ENCODE data around the gene ATP6V0E1.
A peak's percentile ranks its signal among the peaks of the same experiment; 100 is the strongest.
"Not testable (repeated sequence)": the region's sequence is repeated elsewhere in the genome, so short reads cannot be mapped to it uniquely, and the experiment has no call there.

The ATP6V0E1 gene

GRCh38 chr5:173004447-173004846 is 20.9 kb downstream of the ATP6V0E1 start:
- DNase-seq = no peak

- no peak for DNase-seq
Measured at GRCh38 chr5:173010021-173010420, 26.4 kb downstream of the ATP6V0E1 start.

GRCh38 chr5:173010547-173011464 is 27.2 kb downstream of the ATP6V0E1 start:
- peak; percentile 71 for DNase-seq

- DNase-seq = no peak
Measured at GRCh38 chr5:173011566-173011965, 28.0 kb downstream of the ATP6V0E1 start.

- no peak for DNase-seq
Measured at GRCh38 chr5:173012882-173013281, 29.3 kb downstream of the ATP6V0E1 start.

- no peak for DNase-seq
Measured at GRCh38 chr5:173014671-173015070, 31.1 kb downstream of the ATP6V0E1 start.

GRCh38 chr5:173015192-173015591 is 31.6 kb downstream of the ATP6V0E1 start:
- DNase-seq = no peak

- no peak for DNase-seq
Measured at GRCh38 chr5:173015598-173016455, 32.3 kb downstream of the ATP6V0E1 start.

- peak; percentile 41 for DNase-seq
Measured at GRCh38 chr5:173016598-173017046, 33.1 kb downstream of the ATP6V0E1 start.

- not testable (repeated sequence) for DNase-seq
Measured at GRCh38 chr5:173017087-173017486, 33.5 kb downstream of the ATP6V0E1 start.

- no peak for DNase-seq
Measured at GRCh38 chr5:173018358-173018757, 34.8 kb downstream of the ATP6V0E1 start.

- no peak for DNase-seq
Measured at GRCh38 chr5:173020154-173020581, 36.6 kb downstream of the ATP6V0E1 start.

GRCh38 chr5:173020643-173021042 is 37.1 kb downstream of the ATP6V0E1 start:
- DNase-seq = peak; percentile 67

GRCh38 chr5:173025651-173026050 is 42.1 kb downstream of the ATP6V0E1 start:
- DNase-seq = no peak

- no peak for DNase-seq
Measured at GRCh38 chr5:173027905-173028304, 44.3 kb downstream of the ATP6V0E1 start.

GRCh38 chr5:173028811-173029327 is 45.3 kb downstream of the ATP6V0E1 start:
- DNase-seq = no peak

- DNase-seq = no peak
Measured at GRCh38 chr5:173029499-173029921, 45.9 kb downstream of the ATP6V0E1 start.

- not testable (repeated sequence) for DNase-seq
Measured at GRCh38 chr5:173032096-173032495, 48.5 kb downstream of the ATP6V0E1 start.

GRCh38 chr5:173032730-173033129 is 49.2 kb downstream of the ATP6V0E1 start:
- DNase-seq = no peak

- DNase-seq = no peak
Measured at GRCh38 chr5:173033923-173034322, 50.4 kb downstream of the ATP6V0E1 start.

GRCh38 chr5:173035904-173036707 is 52.5 kb downstream of the ATP6V0E1 start:
- DNase-seq = no peak

GRCh38 chr5:173039188-173039587 is 55.6 kb downstream of the ATP6V0E1 start:
- DNase-seq = no peak
